Measurements from ENCODE around the gene UBA7. TPM values are rescaled to one million over a fixed set of nuclear protein-coding genes. Genes with fewer than 3 reads are reported as not detected.

UBA7 gene
- total RNA-seq, 1 donor from 2014 or later, result 29.7 TPM

DNA sequence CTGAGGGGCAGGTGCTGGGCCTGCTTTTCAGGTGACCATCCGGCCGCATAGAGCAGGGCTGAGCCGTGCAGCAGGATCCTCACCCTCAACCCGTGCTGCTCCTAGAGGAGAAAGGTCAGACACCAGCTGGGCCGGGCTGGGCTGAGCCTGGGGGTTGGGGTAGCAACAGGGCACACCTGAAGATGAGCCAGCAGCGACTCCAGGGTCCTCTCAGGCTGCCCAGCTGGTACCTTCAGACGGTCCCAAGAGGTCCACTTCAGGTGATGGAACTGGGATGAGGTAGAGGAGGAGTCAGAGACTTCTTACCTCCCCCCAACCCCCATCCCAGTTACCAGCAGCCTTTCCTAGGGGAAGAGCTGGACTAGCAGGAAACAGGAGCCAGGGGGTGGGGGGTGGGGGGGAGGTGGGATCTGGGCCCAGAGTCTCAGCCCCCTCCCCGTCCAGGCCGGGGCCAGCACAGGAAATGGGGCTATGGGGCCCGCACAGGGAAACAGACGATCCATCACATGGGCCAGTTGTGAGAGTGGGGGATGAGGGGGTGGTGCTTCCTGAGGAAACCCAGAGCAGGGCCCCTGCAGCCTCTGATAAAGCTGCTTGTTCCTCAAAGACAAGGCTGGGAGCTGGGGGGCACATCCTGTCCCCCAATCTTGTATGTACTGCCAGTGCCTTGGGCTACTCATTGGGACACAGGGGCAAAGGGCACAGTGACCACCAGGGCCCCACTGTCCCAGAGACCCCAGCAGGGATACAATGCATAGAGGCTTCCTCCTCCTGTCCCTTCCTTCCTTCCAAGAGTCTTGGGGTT, 7.7 kb downstream of the UBA7 start:
- Histone ChIP-seq H3K4me3 (ENCODE audit: low read length in 3 of 3) (peak overlapping the region; percentile 25 to 94 (median 75)), H3K4me1 (ENCODE audit: control insufficient read depth in 3 of 3, insufficient read depth in 3 of 3, low read length in 3 of 3) (peaks cover 45 to 52% (median 48%) of the 10 kb centered on the region in 3 donors), H3K9me3 (ENCODE audit: control insufficient read depth in 3 of 3, low read length in 3 of 3) (no peaks in the 10 kb centered on the region), H3K9ac (ENCODE audit: low read depth in 1 of 3, low read length in 3 of 3) (peak overlapping the region; percentile 63 to 82 (median 64)), H3K36me3 (ENCODE audit: control insufficient read depth in 3 of 3, insufficient read depth in 3 of 3, low read length in 3 of 3) (peaks cover 6 to 10% (median 7%) of the 10 kb centered on the region in 3 donors), H3K27ac (ENCODE audit: low read depth, low read length) (peak overlapping the region; percentile 89), H3K27me3 (ENCODE audit: control insufficient read depth in 3 of 3, insufficient read depth in 3 of 3, low read length in 3 of 3) (no peaks in the 10 kb centered on the region)

GRCh38 chr3:49805367-49805782, 8.4 kb downstream of the UBA7 start:
- Histone ChIP-seq H3K27me3 (ENCODE audit: control insufficient read depth in 3 of 3, insufficient read depth in 3 of 3, low read length in 3 of 3) (no peaks in the 10 kb centered on the region), H3K9ac (ENCODE audit: low read depth in 1 of 3, low read length in 3 of 3) (peak overlapping the region; percentile 63 to 82 (median 64)), H3K4me1 (ENCODE audit: control insufficient read depth in 3 of 3, insufficient read depth in 3 of 3, low read length in 3 of 3) (peaks cover 45 to 51% (median 48%) of the 10 kb centered on the region in 3 donors), H3K36me3 (ENCODE audit: control insufficient read depth in 3 of 3, insufficient read depth in 3 of 3, low read length in 3 of 3) (peaks cover 4 to 7% (median 5%) of the 10 kb centered on the region in 3 donors), H3K9me3 (ENCODE audit: control insufficient read depth in 3 of 3, low read length in 3 of 3) (no peaks in the 10 kb centered on the region), H3K4me3 (ENCODE audit: low read length in 3 of 3) (peak overlapping the region; percentile 75 to 94 (median 93)), H3K27ac (ENCODE audit: low read depth, low read length) (peak overlapping the region; percentile 89)

DNA sequence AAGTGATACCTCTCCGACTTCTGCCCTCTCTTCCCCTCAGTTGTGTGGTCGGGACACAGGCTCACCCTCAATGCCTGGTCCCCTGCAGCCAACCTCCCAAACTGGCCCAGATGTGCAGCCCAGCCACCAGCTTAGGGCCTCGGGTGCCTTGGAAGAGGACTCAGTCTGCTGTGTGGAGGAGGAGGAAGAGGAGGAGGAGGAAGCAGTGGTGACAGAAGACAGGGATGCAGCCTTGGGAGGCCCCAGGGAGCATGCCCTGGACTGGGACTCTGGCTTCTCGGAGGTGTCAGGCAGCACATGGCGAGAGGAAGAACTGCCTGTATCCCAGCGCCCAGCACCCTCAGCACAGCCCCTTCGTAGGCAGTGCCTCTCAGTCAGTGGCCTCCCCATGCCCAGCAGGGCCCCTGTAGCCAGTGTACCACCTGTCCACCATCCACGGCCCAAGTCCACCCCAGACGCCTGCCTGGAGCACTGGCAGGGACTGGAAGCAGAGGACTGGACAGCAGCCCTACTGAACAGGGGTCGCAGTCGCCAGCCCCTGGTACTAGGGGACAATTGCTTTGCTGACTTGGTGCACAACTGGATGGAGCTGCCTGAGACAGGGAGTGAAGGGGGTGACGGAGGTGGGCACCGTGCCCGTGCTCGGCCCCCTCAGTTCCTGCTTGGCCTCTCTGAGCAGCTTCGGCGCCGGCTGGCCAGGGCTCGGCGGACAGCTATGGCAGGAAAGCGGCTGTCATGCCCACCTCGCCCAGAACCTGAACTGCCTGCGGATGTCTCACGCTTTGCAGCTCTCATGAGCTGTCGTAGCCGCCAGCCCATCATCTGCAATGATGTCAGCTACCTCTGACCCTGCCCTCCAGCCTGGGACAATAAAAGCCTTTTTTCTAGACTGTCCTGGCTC, 9.4 kb downstream of the UBA7 start:
- H3K4me3 ChIP-seq (ENCODE audit: low read length in 3 of 3), result peak overlapping the region; percentile 75 to 94 (median 93)
- H3K9ac ChIP-seq (ENCODE audit: low read depth in 1 of 3, low read length in 3 of 3), result peak overlapping the region; percentile 63 to 87 (median 82)
- no peaks in the 10 kb centered on the region for H3K27me3 ChIP-seq (ENCODE audit: control insufficient read depth in 3 of 3, insufficient read depth in 3 of 3, low read length in 3 of 3)
- peak overlapping the region; percentile 89 for H3K27ac ChIP-seq (ENCODE audit: low read depth, low read length)
- no peaks in the 10 kb centered on the region for H3K9me3 ChIP-seq (ENCODE audit: control insufficient read depth in 3 of 3, low read length in 3 of 3)
- H3K4me1 ChIP-seq (ENCODE audit: control insufficient read depth in 3 of 3, insufficient read depth in 3 of 3, low read length in 3 of 3), result peaks cover 45 to 51% (median 48%) of the 10 kb centered on the region in 3 donors
- H3K36me3 ChIP-seq (ENCODE audit: control insufficient read depth in 3 of 3, insufficient read depth in 3 of 3, low read length in 3 of 3), result peaks cover 0 to 4% (median 3%) of the 10 kb centered on the region in 3 donors

GRCh38 chr3:49803465-49804140, 10.2 kb downstream of the UBA7 start:
- Histone ChIP-seq H3K27ac (ENCODE audit: low read depth, low read length) (peak overlapping the region; percentile 89), H3K4me1 (ENCODE audit: control insufficient read depth in 3 of 3, insufficient read depth in 3 of 3, low read length in 3 of 3) (peaks cover 45 to 51% (median 48%) of the 10 kb centered on the region in 3 donors)

DNA sequence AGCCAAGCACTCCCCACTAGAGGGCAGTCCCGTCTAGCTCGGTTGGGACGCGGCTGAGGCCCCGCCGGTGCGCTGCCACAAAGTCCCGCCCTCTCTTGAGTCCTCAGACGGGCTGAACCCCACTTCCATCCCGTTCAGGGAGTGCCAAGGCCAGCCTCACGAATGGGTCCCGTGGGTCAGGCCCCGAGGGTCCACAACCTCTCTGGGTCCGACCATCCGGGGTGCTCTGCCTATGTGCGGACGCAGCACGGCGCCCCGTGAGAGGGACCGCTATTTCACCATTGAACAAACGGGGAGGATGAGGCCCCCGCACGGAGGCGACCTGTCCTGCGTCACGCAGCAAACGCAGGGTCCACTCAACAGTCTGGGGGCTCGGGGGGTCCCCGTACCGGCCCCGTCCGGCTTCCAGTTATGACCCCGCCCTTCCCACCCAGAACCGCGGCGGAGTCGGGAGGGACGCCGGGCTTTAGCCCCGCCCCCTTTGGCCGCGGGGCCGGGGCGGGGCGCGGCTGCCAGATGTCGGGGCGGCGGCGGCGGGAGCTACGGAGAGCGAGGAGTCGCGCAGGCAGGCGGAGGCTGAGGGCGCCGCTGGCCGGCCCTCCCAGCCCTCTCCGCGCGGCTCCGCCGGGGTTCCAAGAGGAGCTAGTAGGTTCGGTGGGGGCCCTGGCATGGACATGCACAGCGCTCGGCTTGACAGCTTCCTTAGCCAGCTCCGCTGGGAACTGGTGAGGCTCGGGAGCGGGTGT, 10.9 kb downstream of the UBA7 start, which contains the start of gene INKA1:
TSS of gene INKA1 (plus strand) at position 543 of the 746 bp plus-strand sequence. CDS start at position 675, 132 bp downstream.
- Histone ChIP-seq H3K9me3 (ENCODE audit: control insufficient read depth in 3 of 3, low read length in 3 of 3) (no peaks in the 10 kb centered on the region), H3K4me3 (ENCODE audit: low read length in 3 of 3) (peak within 1 kb of the TSS; percentile 86 to 94 (median 93)), H3K36me3 (ENCODE audit: control insufficient read depth in 3 of 3, insufficient read depth in 3 of 3, low read length in 3 of 3) (no peaks in the 10 kb centered on the region), H3K4me1 (ENCODE audit: control insufficient read depth in 3 of 3, insufficient read depth in 3 of 3, low read length in 3 of 3) (peaks cover 44 to 46% (median 44%) of the 10 kb centered on the region in 3 donors), H3K9ac (ENCODE audit: low read depth in 1 of 3, low read length in 3 of 3) (peak within 1 kb of the TSS; percentile 81 to 87 (median 82)), H3K27me3 (ENCODE audit: control insufficient read depth in 3 of 3, insufficient read depth in 3 of 3, low read length in 3 of 3) (no peaks in the 10 kb centered on the region), H3K27ac (ENCODE audit: low read depth, low read length) (peak within 1 kb of the TSS; percentile 89)

More at GRCh38 chr3:49803465-49804140, 10.2 kb downstream of the UBA7 start:
- peak overlapping the region; percentile 81 to 87 (median 82) for H3K9ac ChIP-seq (ENCODE audit: low read depth in 1 of 3, low read length in 3 of 3)
- H3K4me3 ChIP-seq (ENCODE audit: low read length in 3 of 3), result peak overlapping the region; percentile 75 to 94 (median 93)
- no peaks in the 10 kb centered on the region for H3K27me3 ChIP-seq (ENCODE audit: control insufficient read depth in 3 of 3, insufficient read depth in 3 of 3, low read length in 3 of 3)
- no peaks in the 10 kb centered on the region for H3K9me3 ChIP-seq (ENCODE audit: control insufficient read depth in 3 of 3, low read length in 3 of 3)
- H3K36me3 ChIP-seq (ENCODE audit: control insufficient read depth in 3 of 3, insufficient read depth in 3 of 3, low read length in 3 of 3), result no peaks in the 10 kb centered on the region

- Histone ChIP-seq H3K36me3 (ENCODE audit: control insufficient read depth in 3 of 3, insufficient read depth in 3 of 3, low read length in 3 of 3) (no peaks in the 10 kb centered on the region), H3K4me1 (ENCODE audit: control insufficient read depth in 3 of 3, insufficient read depth in 3 of 3, low read length in 3 of 3) (peaks cover 27 to 29% (median 27%) of the 10 kb centered on the region in 3 donors), H3K27ac (ENCODE audit: low read depth, low read length) (no peak overlapping the region), H3K9me3 (ENCODE audit: control insufficient read depth in 3 of 3, low read length in 3 of 3) (no peaks in the 10 kb centered on the region), H3K27me3 (ENCODE audit: control insufficient read depth in 3 of 3, insufficient read depth in 3 of 3, low read length in 3 of 3) (no peaks in the 10 kb centered on the region), H3K4me3 (ENCODE audit: low read length in 3 of 3) (no peak overlapping the region), H3K9ac (ENCODE audit: low read depth in 1 of 3, low read length in 3 of 3) (no peak overlapping the region)
Observed at GRCh38 chr3:49801160-49801559, 12.6 kb downstream of the UBA7 start.

DNA sequence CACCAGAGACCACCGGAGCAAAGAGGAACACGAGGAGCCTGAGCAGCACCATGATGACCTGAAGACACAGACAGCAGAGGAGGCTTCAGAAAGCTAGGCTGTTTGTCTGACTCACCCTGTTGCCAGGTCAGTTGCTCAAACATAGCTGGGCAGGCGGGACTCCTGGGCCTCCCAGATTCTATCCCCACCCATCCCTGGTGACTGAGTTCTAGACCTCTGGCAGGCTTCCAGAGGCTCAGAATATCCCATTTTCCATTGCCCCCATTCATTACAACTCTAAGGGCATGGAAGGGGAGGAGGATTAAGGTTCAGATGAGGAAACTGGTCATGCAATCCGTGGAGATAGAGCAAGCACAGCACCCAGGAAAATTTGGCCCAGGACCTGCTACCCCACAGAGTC, 14.0 kb downstream of the UBA7 start, which contains the start of gene CDHR4:
TSS of gene CDHR4 (minus strand) at position 113 of the 400 bp plus-strand sequence. CDS start at position 52, 61 bp downstream.
- H3K4me3 ChIP-seq (ENCODE audit: low read length in 3 of 3), result no peak within 1 kb of the TSS
- no peaks in the 10 kb centered on the region for H3K36me3 ChIP-seq (ENCODE audit: control insufficient read depth in 3 of 3, insufficient read depth in 3 of 3, low read length in 3 of 3)
- no peak within 1 kb of the TSS for H3K27ac ChIP-seq (ENCODE audit: low read depth, low read length)
- no peaks in the 10 kb centered on the region for H3K9me3 ChIP-seq (ENCODE audit: control insufficient read depth in 3 of 3, low read length in 3 of 3)
- H3K4me1 ChIP-seq (ENCODE audit: control insufficient read depth in 3 of 3, insufficient read depth in 3 of 3, low read length in 3 of 3), result peaks cover 14 to 16% (median 14%) of the 10 kb centered on the region in 3 donors
- no peak within 1 kb of the TSS for H3K9ac ChIP-seq (ENCODE audit: low read depth in 1 of 3, low read length in 3 of 3)
- no peaks in the 10 kb centered on the region for H3K27me3 ChIP-seq (ENCODE audit: control insufficient read depth in 3 of 3, insufficient read depth in 3 of 3, low read length in 3 of 3)

GRCh38 chr3:49799105-49799504, 14.6 kb downstream of the UBA7 start:
- no peak overlapping the region for H3K9ac ChIP-seq (ENCODE audit: low read depth in 1 of 3, low read length in 3 of 3)
- peaks cover 8 to 9% (median 8%) of the 10 kb centered on the region in 3 donors for H3K4me1 ChIP-seq (ENCODE audit: control insufficient read depth in 3 of 3, insufficient read depth in 3 of 3, low read length in 3 of 3)
- no peaks in the 10 kb centered on the region for H3K27me3 ChIP-seq (ENCODE audit: control insufficient read depth in 3 of 3, insufficient read depth in 3 of 3, low read length in 3 of 3)
- no peaks in the 10 kb centered on the region for H3K9me3 ChIP-seq (ENCODE audit: control insufficient read depth in 3 of 3, low read length in 3 of 3)
- H3K27ac ChIP-seq (ENCODE audit: low read depth, low read length), result no peak overlapping the region
- no peaks in the 10 kb centered on the region for H3K36me3 ChIP-seq (ENCODE audit: control insufficient read depth in 3 of 3, insufficient read depth in 3 of 3, low read length in 3 of 3)
- no peak overlapping the region for H3K4me3 ChIP-seq (ENCODE audit: low read length in 3 of 3)
